GM18873 (cell line): ENCODE results near the gene C5orf22.
"Not testable (repeated sequence)": the region's sequence is repeated elsewhere in the genome, so short reads cannot be mapped to it uniquely, and the experiment has no call there.

ENCODE experiments used
- ATAC-seq: cut with Tn5 transposase; IDR thresholded peaks from one replicate; pipeline ENCODE4 v1.9.1; 2021; ENCODE audit warnings: mild to moderate bottlenecking, moderate library complexity, moderate number of reproducible peaks; ENCODE audit not compliant: unreplicated experiment, low FRiP score

The C5orf22 gene

GRCh38 chr5:31551878-31552277, 19.8 kb downstream of the C5orf22 start:
- no peak for ATAC-seq

GRCh38 chr5:31553863-31554262, 21.8 kb downstream of the C5orf22 start:
- ATAC-seq, result no peak

- ATAC-seq, result no peak
Observed at GRCh38 chr5:31554552-31554951, 22.5 kb downstream of the C5orf22 start.

- no peak for ATAC-seq
Observed at GRCh38 chr5:31556461-31556860, 24.4 kb downstream of the C5orf22 start.

- no peak for ATAC-seq
Observed at GRCh38 chr5:31559942-31560341, 27.8 kb downstream of the C5orf22 start.

- no peak for ATAC-seq
Observed at GRCh38 chr5:31561946-31562345, 29.8 kb downstream of the C5orf22 start.

GRCh38 chr5:31563216-31563615, 31.1 kb downstream of the C5orf22 start:
- no peak for ATAC-seq

- not testable (repeated sequence) for ATAC-seq
Observed at GRCh38 chr5:31566362-31566761, 34.3 kb downstream of the C5orf22 start.

GRCh38 chr5:31568302-31568835, 36.3 kb downstream of the C5orf22 start:
- ATAC-seq, result no peak

- ATAC-seq, result no peak
Observed at GRCh38 chr5:31569068-31569467, 37.0 kb downstream of the C5orf22 start.

- ATAC-seq, result no peak
Observed at GRCh38 chr5:31573494-31574142, 41.5 kb downstream of the C5orf22 start.

GRCh38 chr5:31574772-31575171, 42.7 kb downstream of the C5orf22 start:
- ATAC-seq, result no peak

- ATAC-seq, result no peak
Observed at GRCh38 chr5:31577438-31577837, 45.3 kb downstream of the C5orf22 start.

GRCh38 chr5:31579558-31579957, 47.5 kb downstream of the C5orf22 start:
- ATAC-seq, result no peak

- ATAC-seq, result no peak
Observed at GRCh38 chr5:31581498-31582099, 49.5 kb downstream of the C5orf22 start.

GRCh38 chr5:31583129-31583528, 51.0 kb downstream of the C5orf22 start:
- ATAC-seq, result no peak

GRCh38 chr5:31585166-31585894, 53.2 kb downstream of the C5orf22 start:
- ATAC-seq, result no peak

GRCh38 chr5:31585895-31586270, 53.8 kb downstream of the C5orf22 start:
- ATAC-seq, result no peak

GRCh38 chr5:31587546-31587945, 55.4 kb downstream of the C5orf22 start:
- no peak for ATAC-seq

GRCh38 chr5:31593665-31594064, 61.6 kb downstream of the C5orf22 start:
- ATAC-seq, result no peak

- no peak for ATAC-seq
Observed at GRCh38 chr5:31596354-31596753, 64.3 kb downstream of the C5orf22 start.
